GM18873 (cell line): ENCODE data around the gene USP40.

Experiments
- ATAC-seq: cut with Tn5 transposase; IDR thresholded peaks from one replicate; pipeline ENCODE4 v1.9.1; 2021; ENCODE audit warnings: mild to moderate bottlenecking, moderate library complexity, moderate number of reproducible peaks; ENCODE audit not compliant: unreplicated experiment, low FRiP score

Gene USP40

GRCh38 chr2:233462202-233462785 is 104.3 kb downstream of the USP40 start:
- ATAC-seq = no peak

GRCh38 chr2:233461481-233461891 is 105.1 kb downstream of the USP40 start:
- ATAC-seq = no peak

- no peak for ATAC-seq
Measured at GRCh38 chr2:233460726-233461441, 105.7 kb downstream of the USP40 start.

GRCh38 chr2:233459426-233459825 is 107.2 kb downstream of the USP40 start:
- no peak for ATAC-seq

- ATAC-seq = no peak
Measured at GRCh38 chr2:233458826-233459225, 107.8 kb downstream of the USP40 start.

GRCh38 chr2:233458031-233458610 is 108.5 kb downstream of the USP40 start:
- no peak for ATAC-seq

- no peak for ATAC-seq
Measured at GRCh38 chr2:233457356-233457755, 109.2 kb downstream of the USP40 start.

GRCh38 chr2:233456934-233457333 is 109.6 kb downstream of the USP40 start:
- no peak for ATAC-seq

GRCh38 chr2:233456111-233456510 is 110.5 kb downstream of the USP40 start:
- no peak for ATAC-seq

- no peak for ATAC-seq
Measured at GRCh38 chr2:233455491-233455890, 111.1 kb downstream of the USP40 start.

- ATAC-seq = no peak
Measured at GRCh38 chr2:233455006-233455405, 111.6 kb downstream of the USP40 start.

GRCh38 chr2:233453916-233454315 is 112.7 kb downstream of the USP40 start:
- ATAC-seq = no peak

GRCh38 chr2:233453111-233453915 is 113.3 kb downstream of the USP40 start:
- ATAC-seq = no peak

- no peak for ATAC-seq
Measured at GRCh38 chr2:233451950-233452349, 114.6 kb downstream of the USP40 start.

GRCh38 chr2:233450864-233451575 is 115.6 kb downstream of the USP40 start:
- ATAC-seq = no peak

- ATAC-seq = no peak
Measured at GRCh38 chr2:233449921-233450863, 116.4 kb downstream of the USP40 start.

- no peak for ATAC-seq
Measured at GRCh38 chr2:233449081-233449901, 117.3 kb downstream of the USP40 start.

GRCh38 chr2:233448575-233448974 is 118.0 kb downstream of the USP40 start:
- no peak for ATAC-seq

GRCh38 chr2:233448220-233448559 is 118.4 kb downstream of the USP40 start:
- ATAC-seq = no peak
